Smooth muscle cell (in vitro differentiated cells): ENCODE measurements around the gene LAIR1. TPM values are rescaled to one million over a fixed set of nuclear protein-coding genes. Genes with fewer than 3 reads are reported as not detected.

Source experiments
- DNase-seq: peaks from one replicate; lab custom pipeline; 2025; ENCODE audit not compliant: unreplicated experiment; lab: John Stamatoyannopoulos, UW
- H2AFZ ChIP-seq: fragments of 200-600 bp; sonication (generic); 2 replicates; pipeline ENCODE4 v1.6.0; 2016; ENCODE audit warnings: antibody characterized with exemption, low read depth, mild to moderate bottlenecking
- H3F3A ChIP-seq: fragments of 200-600 bp; sonication (generic); 2 replicates; pipeline ENCODE4 v1.6.0; 2017; ENCODE audit warnings: antibody characterized with exemption, low read depth
- H3K27ac ChIP-seq: fragments of 200-600 bp; sonication (generic); 2 replicates; pipeline ENCODE4 v1.5.1; 2016; ENCODE audit warnings: low read depth, mild to moderate bottlenecking
- H3K27me3 ChIP-seq: fragments of 200-600 bp; sonication (generic); 2 replicates; pipeline ENCODE4 v1.6.1; 2016; ENCODE audit warnings: low read depth, mild to moderate bottlenecking
- H3K36me3 ChIP-seq: fragments of 200-600 bp; sonication (generic); 2 replicates; pipeline ENCODE4 v1.5.1; 2016; ENCODE audit warnings: low read depth
- H3K4me1 ChIP-seq: fragments of 200-600 bp; sonication (generic); 2 replicates; pipeline ENCODE4 v1.5.1; 2016; ENCODE audit warnings: low read depth
- H3K4me2 ChIP-seq: fragments of 200-600 bp; sonication (generic); 2 replicates; pipeline ENCODE4 v1.6.0; 2016; ENCODE audit warnings: mild to moderate bottlenecking
- H3K4me3 ChIP-seq: fragments of 200-600 bp; sonication (generic); 2 replicates; pipeline ENCODE4 v1.5.1; 2016; ENCODE audit warnings: mild to moderate bottlenecking
- H3K79me2 ChIP-seq: fragments of 200-600 bp; sonication (generic); 2 replicates; pipeline ENCODE4 v1.6.0; 2016; ENCODE audit warnings: low read depth, mild to moderate bottlenecking
- H3K9ac ChIP-seq: fragments of 200-600 bp; sonication (generic); 2 replicates; pipeline ENCODE4 v1.6.0; 2016; ENCODE audit warnings: low read depth
- H3K9me3 ChIP-seq: fragments of 200-600 bp; sonication (generic); replicated peaks from 2 replicates; pipeline ENCODE4 v1.5.1; 2016; ENCODE audit warnings: low read depth
- H4K20me1 ChIP-seq: fragments of 200-600 bp; sonication (generic); 2 replicates; pipeline ENCODE4 v1.6.0; 2016; ENCODE audit warnings: low read depth
- WGBS: methylation state at CpG from one replicate; pipeline ENCODE4 v1.1.7; 2016; ENCODE audit warnings: low lambda C conversion rate; 5-methylcytosine and 5-hydroxymethylcytosine counted together
- polyA plus RNA-seq: library from polyadenylated mRNA; unstranded; fragments of >200 nt; fragmentation: Nextera tagmentation; extraction: Ambion mirVana; gene quantifications from 2 replicates; pipeline ENCODE4 v1.2.1, GENCODE V29; 2016
- total RNA-seq: library from RNA; depleted of rRNA; stranded (reverse); fragments of >200 nt; gene quantifications from 2 replicates; pipeline ENCODE4 v1.2.3, GENCODE V29; 2014
- TF ChIP-seq, protein P1 (sequence below): fragments of 200-600 bp; sonication (generic); IDR thresholded peaks from 2 replicates; pipeline ENCODE4 v1.5.1; 2017; ENCODE audit warnings: borderline replicate concordance, mild to moderate bottlenecking, antibody characterized with exemption; ENCODE audit not compliant: insufficient read depth, poor library complexity, severe bottlenecking

The LAIR1 gene
- total and polyA plus RNA-seq, 2 experiments from 2014 or later, result not detected

DNA sequence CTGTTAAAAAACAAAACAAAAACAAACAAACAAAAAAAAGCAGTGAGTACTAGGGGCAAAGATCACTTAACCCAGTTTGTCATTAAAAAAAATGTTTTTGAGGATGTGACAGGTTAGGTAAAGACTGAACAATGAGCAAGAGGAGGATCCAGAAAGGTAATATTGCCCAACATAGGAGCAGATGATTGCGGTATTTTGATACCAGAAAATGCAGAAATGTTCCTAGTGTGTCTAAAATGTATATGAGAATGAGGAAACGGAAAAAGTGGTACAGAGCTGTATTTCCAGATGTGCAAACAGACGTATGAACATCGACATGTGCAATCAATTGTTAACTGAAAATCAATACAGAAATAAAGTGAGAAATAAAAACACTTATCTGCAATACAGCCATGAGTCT is 20.9 kb downstream of the LAIR1 start:
- Histone ChIP-seq H3F3A (no peaks in the 10 kb centered on the region), H3K4me2 (no peak overlapping the region)
- 85% methylated on average over 4 of the region's 4 CpGs for WGBS

DNA sequence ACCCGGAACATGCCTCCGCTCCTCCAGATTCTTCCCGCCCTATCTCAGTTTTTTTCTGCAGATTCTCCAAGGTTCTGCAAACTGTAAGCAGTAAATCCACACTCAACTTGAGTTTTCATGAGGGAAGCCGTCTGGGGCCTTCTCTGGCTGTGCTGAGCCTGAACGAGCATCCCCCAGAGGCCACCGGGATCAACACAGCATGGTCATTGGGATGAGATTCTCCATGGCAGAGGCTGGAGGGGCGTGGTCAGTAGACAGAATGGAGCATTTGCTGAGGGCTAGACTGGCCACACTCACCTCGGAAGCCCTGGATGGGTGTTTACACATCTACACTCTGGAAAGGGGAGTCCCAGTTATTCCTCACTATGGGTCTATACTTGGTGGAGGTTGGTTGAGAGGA is 23.4 kb downstream of the LAIR1 start:
- H4K20me1 ChIP-seq, result no peaks in the 10 kb centered on the region
- no peaks in the 10 kb centered on the region for H3K36me3 ChIP-seq
- H2AFZ ChIP-seq, result no peak overlapping the region
- no peak overlapping the region for H3K9ac ChIP-seq
- H3F3A ChIP-seq, result no peaks in the 10 kb centered on the region
- no peaks in the 10 kb centered on the region for H3K9me3 ChIP-seq
- no peaks in the 10 kb centered on the region for H3K79me2 ChIP-seq
- H3K4me2 ChIP-seq, result no peak overlapping the region
- 86% methylated on average over 8 of the region's 8 CpGs for WGBS
- TF ChIP-seq, protein P1, sequence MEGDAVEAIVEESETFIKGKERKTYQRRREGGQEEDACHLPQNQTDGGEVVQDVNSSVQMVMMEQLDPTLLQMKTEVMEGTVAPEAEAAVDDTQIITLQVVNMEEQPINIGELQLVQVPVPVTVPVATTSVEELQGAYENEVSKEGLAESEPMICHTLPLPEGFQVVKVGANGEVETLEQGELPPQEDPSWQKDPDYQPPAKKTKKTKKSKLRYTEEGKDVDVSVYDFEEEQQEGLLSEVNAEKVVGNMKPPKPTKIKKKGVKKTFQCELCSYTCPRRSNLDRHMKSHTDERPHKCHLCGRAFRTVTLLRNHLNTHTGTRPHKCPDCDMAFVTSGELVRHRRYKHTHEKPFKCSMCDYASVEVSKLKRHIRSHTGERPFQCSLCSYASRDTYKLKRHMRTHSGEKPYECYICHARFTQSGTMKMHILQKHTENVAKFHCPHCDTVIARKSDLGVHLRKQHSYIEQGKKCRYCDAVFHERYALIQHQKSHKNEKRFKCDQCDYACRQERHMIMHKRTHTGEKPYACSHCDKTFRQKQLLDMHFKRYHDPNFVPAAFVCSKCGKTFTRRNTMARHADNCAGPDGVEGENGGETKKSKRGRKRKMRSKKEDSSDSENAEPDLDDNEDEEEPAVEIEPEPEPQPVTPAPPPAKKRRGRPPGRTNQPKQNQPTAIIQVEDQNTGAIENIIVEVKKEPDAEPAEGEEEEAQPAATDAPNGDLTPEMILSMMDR, result no peak
- H3K4me3 ChIP-seq, result no peak overlapping the region
- DNase-seq, result no peak
- no peaks in the 10 kb centered on the region for H3K4me1 ChIP-seq
- H3K27me3 ChIP-seq, result no peaks in the 10 kb centered on the region
- no peak overlapping the region for H3K27ac ChIP-seq

More for the DNA sequence above, 20.9 kb downstream of the LAIR1 start:
- Histone ChIP-seq H3K36me3 (no peaks in the 10 kb centered on the region), H3K4me1 (no peaks in the 10 kb centered on the region), H3K9ac (no peak overlapping the region), H4K20me1 (no peaks in the 10 kb centered on the region), H3K27ac (no peak overlapping the region), H2AFZ (no peak overlapping the region), H3K9me3 (no peaks in the 10 kb centered on the region), H3K27me3 (no peaks in the 10 kb centered on the region), H3K4me3 (no peak overlapping the region), H3K79me2 (no peaks in the 10 kb centered on the region)
- TF ChIP-seq, protein P1, result no peak
- DNase-seq, result no peak

DNA sequence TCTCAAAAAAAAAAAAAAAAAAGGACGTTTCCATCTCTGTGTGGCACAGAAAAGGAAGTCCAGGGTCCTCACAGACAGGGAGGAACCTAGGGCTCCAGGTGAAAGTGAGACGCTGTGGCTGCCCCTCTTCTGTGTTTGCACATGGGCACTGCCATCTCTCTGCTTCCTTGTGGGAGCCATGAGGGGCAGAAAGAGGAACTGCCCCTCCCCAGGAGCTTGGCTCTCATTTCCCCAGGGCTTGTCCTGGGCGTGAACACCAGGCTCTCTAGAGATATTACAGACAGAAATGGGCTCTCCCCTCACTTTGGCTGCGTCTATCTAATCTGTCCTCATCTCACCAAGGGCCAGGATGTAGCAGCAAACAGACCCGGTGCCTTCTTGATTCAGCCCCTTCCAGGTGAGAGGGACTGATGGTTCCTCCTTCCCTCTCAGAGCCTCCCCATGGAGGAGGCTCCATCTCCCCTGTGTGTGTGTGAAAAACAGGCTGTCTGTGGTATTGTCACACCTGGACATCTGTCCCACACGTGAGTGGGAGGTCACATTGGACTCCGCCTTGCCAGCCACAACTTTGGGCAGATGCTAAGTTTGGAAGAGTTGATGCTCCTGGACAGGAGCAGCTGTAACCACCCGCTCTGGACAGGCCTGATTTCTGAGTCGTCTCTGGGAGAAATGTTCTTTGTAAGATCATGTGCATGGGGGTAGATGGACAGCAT is 24.9 kb downstream of the LAIR1 start:
- Histone ChIP-seq H3K9ac (no peak overlapping the region), H3K79me2 (no peaks in the 10 kb centered on the region), H3K4me2 (no peak overlapping the region), H3K27ac (no peak overlapping the region), H3K4me3 (no peak overlapping the region), H3K9me3 (no peaks in the 10 kb centered on the region), H2AFZ (no peak overlapping the region), H3K27me3 (no peaks in the 10 kb centered on the region), H3K36me3 (no peaks in the 10 kb centered on the region), H3K4me1 (no peaks in the 10 kb centered on the region), H3F3A (no peaks in the 10 kb centered on the region), H4K20me1 (no peaks in the 10 kb centered on the region)
- 74% methylated on average over 9 of the region's 9 CpGs for WGBS
- TF ChIP-seq, protein P1, result no peak
- no peak for DNase-seq

DNA sequence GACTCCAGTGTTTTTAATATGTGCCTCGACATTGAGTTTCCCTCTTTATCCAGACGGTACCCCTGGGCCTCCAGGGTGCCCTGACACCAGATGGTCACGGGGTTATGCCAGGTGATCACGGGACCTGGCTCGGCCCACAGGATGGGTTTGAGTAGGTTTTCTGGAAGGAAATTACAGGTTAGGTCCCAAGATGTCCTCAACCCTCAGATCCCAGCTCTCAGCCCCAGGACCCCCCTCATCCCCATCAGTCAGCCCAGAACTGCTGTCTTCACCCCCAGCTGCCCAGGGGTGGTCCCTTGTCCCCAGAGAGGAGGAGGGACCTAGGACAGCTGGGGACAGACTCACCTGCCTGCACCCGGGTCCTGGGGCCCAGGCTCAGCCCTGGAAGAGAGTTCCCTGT is 26.2 kb downstream of the LAIR1 start:
- H2AFZ ChIP-seq, result no peak overlapping the region
- H3K27ac ChIP-seq, result no peak overlapping the region
- no peaks in the 10 kb centered on the region for H3K36me3 ChIP-seq
- no peaks in the 10 kb centered on the region for H4K20me1 ChIP-seq
- no peak overlapping the region for H3K9ac ChIP-seq
- H3K9me3 ChIP-seq, result no peaks in the 10 kb centered on the region
- 86% methylated on average over 6 of the region's 6 CpGs for WGBS
- no peak overlapping the region for H3K4me3 ChIP-seq
- TF ChIP-seq, protein P1, result no peak
- H3K4me2 ChIP-seq, result no peak overlapping the region
- DNase-seq, result no peak
- H3F3A ChIP-seq, result no peaks in the 10 kb centered on the region
- no peaks in the 10 kb centered on the region for H3K27me3 ChIP-seq
- no peaks in the 10 kb centered on the region for H3K79me2 ChIP-seq
- H3K4me1 ChIP-seq, result no peaks in the 10 kb centered on the region
